Erythroblast (primary cell): ENCODE data around the gene NPPB.

Experiments
- GATA1 ChIP-seq: IDR thresholded peaks from 2 replicates; pipeline ENCODE4 v1.6.1; 2011; ENCODE audit warnings: low read depth, mild to moderate bottlenecking, control low read depth, low read length, moderate library complexity
- POLR2A ChIP-seq: IDR thresholded peaks from 2 replicates; pipeline ENCODE4 v1.6.1; 2011; ENCODE audit warnings: mild to moderate bottlenecking, low read length

GRCh38 chr1:11828511-11828910 is 30.2 kb downstream of the NPPB start:
- TF ChIP-seq POLR2A (no peak), GATA1 (no peak)
